K562 (cell line): ENCODE results near the gene NRIP2. TPM values are rescaled to one million over a fixed set of nuclear protein-coding genes. Genes with fewer than 3 reads are reported as not detected.

ENCODE experiments used
- BCLAF1 ChIP-seq, 2 experiments: fragments of 450-650 bp in 1 of 2; IDR thresholded peaks; 2 replicates each; pipeline ENCODE4 v1.6.1; 2011 to 2017; ENCODE audit warnings: low read depth in 2 of 2, antibody characterized with exemption in 1 of 2, borderline replicate concordance in 1 of 2, low read length in 1 of 2, mild to moderate bottlenecking in 1 of 2, mixed read lengths in 1 of 2; ENCODE audit not compliant: control insufficient read depth in 1 of 2
- DDX20 ChIP-seq: fragments of 450-650 bp; IDR thresholded peaks from 2 replicates; pipeline ENCODE4 v1.6.1; 2016; ENCODE audit warnings: missing genetic modification characterization, low read depth, mild to moderate bottlenecking, missing compliant biosample characterization, moderate library complexity
- DPF2 ChIP-seq: fragments of 450-650 bp; IDR thresholded peaks from 2 replicates; pipeline ENCODE4 v1.6.1; 2016
- FOXM1 ChIP-seq, 2 experiments: fragments of 450-650 bp in 1 of 2; sonication (generic) in 1 of 2; formaldehyde crosslinking in 1 of 2; IDR thresholded peaks; 2 replicates each; pipeline versions ENCODE4 v1.6.1 to v1.9.0; 2017 to 2022; ENCODE audit warnings: low read depth in 2 of 2, mild to moderate bottlenecking in 2 of 2, missing genetic modification reagents in 1 of 2, moderate library complexity in 1 of 2
- GTF2A2 ChIP-seq: IDR thresholded peaks from 2 replicates; pipeline ENCODE4 v1.6.1; 2016; ENCODE audit warnings: mild to moderate bottlenecking, missing genetic modification characterization, missing compliant biosample characterization
- KAT2B ChIP-seq: IDR thresholded peaks from one replicate; pipeline ENCODE4 v1.6.1; 2012; ENCODE audit warnings: low read depth, mild to moderate bottlenecking, control low read depth, inconsistent platforms, low read length, moderate library complexity
- MBD2 ChIP-seq: sonication (generic); IDR thresholded peaks from 2 replicates; pipeline ENCODE4 v1.6.1; 2016; ENCODE audit warnings: low read depth, borderline replicate concordance
- NCOA2 ChIP-seq, 2 experiments: fragments of 450-650 bp; IDR thresholded peaks; 2 replicates each; pipeline ENCODE4 v1.6.1; 2018; ENCODE audit warnings: mild to moderate bottlenecking in 2 of 2, moderate library complexity in 1 of 2; ENCODE audit not compliant: partially characterized antibody in 2 of 2
- PHTF2 ChIP-seq: fragments of 250-450 bp; sonication (Bioruptor Pico); IDR thresholded peaks from 2 replicates; pipeline ENCODE4 v1.5.0; 2021; ENCODE audit warnings: mild to moderate bottlenecking
- PRMT5 ChIP-seq: sonication (generic); formaldehyde crosslinking; IDR thresholded peaks from 2 replicates; pipeline ENCODE4 v1.5.0; 2020; ENCODE audit warnings: missing genetic modification reagents
- SLC30A9 ChIP-seq: fragments of 250-450 bp; sonication (Bioruptor Pico); IDR thresholded peaks from 2 replicates; pipeline ENCODE4 v1.8.0; 2022; ENCODE audit warnings: mild to moderate bottlenecking, moderate library complexity
- SMAD2 ChIP-seq: fragments of 150-350 bp; IDR thresholded peaks from 2 replicates; pipeline ENCODE4 v1.6.1; 2014; ENCODE audit warnings: low read depth, mild to moderate bottlenecking, low read length
- SRSF3 ChIP-seq: fragments of 200-400 bp; formaldehyde crosslinking; IDR thresholded peaks from 2 replicates; pipeline ENCODE4 v1.6.1; 2016; ENCODE audit warnings: mild to moderate bottlenecking, low read length, moderate library complexity; ENCODE audit not compliant: insufficient read depth
- TRIM24 ChIP-seq, 2 experiments: fragments of 450-650 bp; IDR thresholded peaks; 2 replicates each; pipeline ENCODE4 v1.6.1; 2016
- ZBTB34 ChIP-seq: fragments of 250-450 bp; sonication (Bioruptor Pico); IDR thresholded peaks from 2 replicates; pipeline ENCODE4 v1.8.0; 2021; ENCODE audit warnings: mild to moderate bottlenecking, moderate library complexity
- ZC3H11A ChIP-seq: IDR thresholded peaks from 2 replicates; pipeline ENCODE4 v1.6.1; 2012; ENCODE audit warnings: low read depth, low read length, improper control_type of control experiment
- ZKSCAN8 ChIP-seq: fragments of 200-800 bp; sonication (Bioruptor generic); IDR thresholded peaks from 2 replicates; pipeline ENCODE4 v1.6.1; 2016; ENCODE audit warnings: missing genetic modification characterization, missing compliant biosample characterization
- ZNF134 ChIP-seq: fragments of 250-450 bp; sonication (Bioruptor Pico); conservative IDR thresholded peaks from 2 replicates; pipeline ENCODE4 v1.4.0; 2020
- ZNF23 ChIP-seq: fragments of 250-450 bp; sonication (Bioruptor Pico); IDR thresholded peaks from 2 replicates; pipeline ENCODE4 v1.4.0; 2020; ENCODE audit warnings: mild to moderate bottlenecking
- ZNF316 ChIP-seq: fragments of 450-650 bp; IDR thresholded peaks from 2 replicates; pipeline ENCODE4 v1.6.1; 2016
- ZNF444 ChIP-seq: fragments of 250-450 bp; sonication (Bioruptor Pico); IDR thresholded peaks from 2 replicates; pipeline ENCODE4 v1.4.0; 2020; ENCODE audit warnings: mild to moderate bottlenecking, moderate library complexity
- polyA plus RNA-seq, 8 experiments: library from polyadenylated mRNA; depleted of rRNA in 4 of 8; stranded (reverse) in 5 of 8; unstranded in 3 of 8; fragments of >200 nt; fragmentation: Nextera tagmentation in 2 of 8; fragmentation: Illumina TruSeq in 1 of 8; extraction: Ambion mirVana in 2 of 8; extraction: Trizol in 1 of 8; gene quantifications; 2 replicates each; pipeline versions ENCODE4 v1.2.1 to v1.2.3, GENCODE V29; 2011 to 2014; ENCODE audit warnings: inconsistent platforms in 1 of 8, missing spikeins in 1 of 8
- total RNA-seq, 7 experiments: library from RNA; depleted of rRNA in 6 of 7; stranded (reverse); fragments of >200 nt in 6 of 7; fragmentation: Illumina TruSeq in 2 of 7; extraction: Trizol in 2 of 7; gene quantifications; 2 replicates each; pipeline versions ENCODE4 v1.2.1 to v1.2.3, GENCODE V29; 2011 to 2021; ENCODE audit warnings: low replicate concordance in 1 of 7
- TF ChIP-seq, protein P1 (sequence below): fragments of 450-650 bp; IDR thresholded peaks from 2 replicates; pipeline ENCODE4 v1.6.1; 2016; ENCODE audit warnings: borderline replicate concordance

Gene NRIP2
- total and polyA plus RNA-seq, 9 of the 15 experiments (the other 6 are each of a cell fraction or from before 2014, with no cell fraction given), result 0.07 to 0.10 TPM; not detected in 7

- no peak for TF ChIP-seq SMAD2
- no peak for TF ChIP-seq ZBTB34 (CRISPR knock-in tag)
- no peak for TF ChIP-seq KAT2B
- TF ChIP-seq NCOA2 (IDR thresholded peaks at IDR 0.05; ENCODE audit: partially characterized antibody in 2 of 2), result no peak
- TF ChIP-seq ZNF23 (CRISPR knock-in tag), result no peak
- TF ChIP-seq BCLAF1 (IDR thresholded peaks at IDR 0.05; ENCODE audit: borderline replicate concordance in 1 of 2, control insufficient read depth in 1 of 2, low read depth in 2 of 2, low read length in 1 of 2), result no peak
- peak; percentile 70 for TF ChIP-seq MBD2
- TF ChIP-seq ZKSCAN8, result no peak
- no peak for TF ChIP-seq SLC30A9
- TF ChIP-seq PRMT5 (CRISPR knock-in tag), result no peak
- no peak for TF ChIP-seq ZNF134 (CRISPR knock-in tag)
- no peak for TF ChIP-seq FOXM1 (IDR thresholded peaks at IDR 0.05; ENCODE audit: low read depth)
- no peak for TF ChIP-seq FOXM1 (CRISPR knock-in tag; IDR thresholded peaks at IDR 0.05; ENCODE audit: low read depth)
- TF ChIP-seq PHTF2 (CRISPR knock-in tag), result no peak
- no peak for TF ChIP-seq DPF2
- TF ChIP-seq GTF2A2 (tag), result no peak
- TF ChIP-seq, protein P1, sequence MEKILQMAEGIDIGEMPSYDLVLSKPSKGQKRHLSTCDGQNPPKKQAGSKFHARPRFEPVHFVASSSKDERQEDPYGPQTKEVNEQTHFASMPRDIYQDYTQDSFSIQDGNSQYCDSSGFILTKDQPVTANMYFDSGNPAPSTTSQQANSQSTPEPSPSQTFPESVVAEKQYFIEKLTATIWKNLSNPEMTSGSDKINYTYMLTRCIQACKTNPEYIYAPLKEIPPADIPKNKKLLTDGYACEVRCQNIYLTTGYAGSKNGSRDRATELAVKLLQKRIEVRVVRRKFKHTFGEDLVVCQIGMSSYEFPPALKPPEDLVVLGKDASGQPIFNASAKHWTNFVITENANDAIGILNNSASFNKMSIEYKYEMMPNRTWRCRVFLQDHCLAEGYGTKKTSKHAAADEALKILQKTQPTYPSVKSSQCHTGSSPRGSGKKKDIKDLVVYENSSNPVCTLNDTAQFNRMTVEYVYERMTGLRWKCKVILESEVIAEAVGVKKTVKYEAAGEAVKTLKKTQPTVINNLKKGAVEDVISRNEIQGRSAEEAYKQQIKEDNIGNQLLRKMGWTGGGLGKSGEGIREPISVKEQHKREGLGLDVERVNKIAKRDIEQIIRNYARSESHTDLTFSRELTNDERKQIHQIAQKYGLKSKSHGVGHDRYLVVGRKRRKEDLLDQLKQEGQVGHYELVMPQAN, result peak; percentile 96
- TF ChIP-seq ZC3H11A, result no peak
- TF ChIP-seq DDX20, result no peak
- TF ChIP-seq ZNF316, result no peak; the same call in 1 of the 2 replicates
- peak in 1 of 2 experiments; percentile 48; a peak in 2 of 4 replicates for TF ChIP-seq TRIM24 (IDR thresholded peaks at IDR 0.05)
- TF ChIP-seq SRSF3, result no peak
- no peak for TF ChIP-seq ZNF444 (CRISPR knock-in tag)
Measured at GRCh38 chr12:2812290-2813213, 22.3 kb downstream of the NRIP2 start, which contains the start of gene ITFG2 (continued).
